ENCODE data around the gene U2AF2. TPM values are rescaled to one million over a fixed set of nuclear protein-coding genes. Genes with fewer than 3 reads are reported as not detected.

The U2AF2 gene
- total and polyA plus RNA-seq, 2 of the 4 experiments (the other 2 are of a cell fraction) = 120 to 260 TPM

- TF ChIP-seq CTCF (conservative IDR thresholded peaks at IDR 0.05; ENCODE audit: low read depth, low read length) = no peak; the same call in 1 of the 2 replicates
- peak; percentile 63; the same call in 1 of the 2 replicates for TF ChIP-seq BHLHE40 (IDR thresholded peaks at IDR 0.05; ENCODE audit: low read depth, low read length)
These were observed 11.6 kb upstream of the U2AF2 start, which contains the start of gene ZNF581 (continued) for GRCh38 chr19:55643003-55643886.
